Neural crest cell (in vitro differentiated cells): Measurements from ENCODE around the gene FGF1. TPM values are rescaled to one million over a fixed set of nuclear protein-coding genes. Genes with fewer than 3 reads are reported as not detected.

Experiments used
- DNase-seq: peaks from one replicate; pipeline ENCODE4 v3.0.0; 2021; ENCODE audit warnings: low read depth, mixed read lengths, low spot score
- H3K27ac Mint-ChIP-seq: one replicate; pipeline ENCODE4 v1.8.0; 2021; ENCODE audit warnings: mild to moderate bottlenecking, mixed read lengths; ENCODE audit not compliant: unreplicated experiment
- H3K27me3 Mint-ChIP-seq: 2 replicates; pipeline ENCODE4 v1.8.0; 2021; ENCODE audit warnings: low read depth, mild to moderate bottlenecking, mixed read lengths
- H3K36me3 Mint-ChIP-seq: 2 replicates; pipeline ENCODE4 v1.8.0; 2021; ENCODE audit warnings: low read depth, mild to moderate bottlenecking, mixed read lengths
- H3K4me1 Mint-ChIP-seq: 2 replicates; pipeline ENCODE4 v1.8.0; 2021; ENCODE audit warnings: mixed read lengths
- H3K4me3 Mint-ChIP-seq: one replicate; pipeline ENCODE4 v1.8.0; 2021; ENCODE audit warnings: mild to moderate bottlenecking, mixed read lengths
- H3K9me3 Mint-ChIP-seq: 2 replicates; pipeline ENCODE4 v1.8.0; 2021; ENCODE audit warnings: mixed read lengths
- CTCF ChIP-seq: fragments of 200-600 bp; sonication (generic); conservative IDR thresholded peaks from 2 replicates; pipeline ENCODE4 v1.5.0; 2021; ENCODE audit warnings: antibody characterized with exemption, mild to moderate bottlenecking
- total RNA-seq: library from RNA; stranded (reverse); gene quantifications from 2 replicates; pipeline ENCODE4 v1.2.1, GENCODE V29; 2021

The FGF1 gene
- total RNA-seq, 1 donor from 2014 or later: not detected

DNA sequence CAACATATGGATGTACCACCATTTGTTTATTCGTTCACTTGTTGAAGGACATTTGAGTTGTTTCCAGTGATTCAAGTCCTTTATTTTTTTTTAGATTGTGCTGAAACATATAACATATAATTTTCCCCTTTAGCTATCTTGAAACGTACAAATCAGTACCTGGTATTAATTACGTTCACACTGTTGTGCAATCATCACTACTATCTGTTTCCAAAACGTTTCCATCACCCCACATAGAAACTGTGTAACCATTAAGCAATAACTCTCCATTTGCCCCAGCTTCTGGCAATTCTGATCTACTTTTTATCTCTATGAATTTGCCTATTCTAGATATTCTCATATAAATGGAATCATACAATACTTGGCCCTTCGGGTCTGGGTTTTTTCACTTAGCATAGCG is 116.0 kb downstream of the FGF1 start:
- no peak for TF ChIP-seq CTCF
- Mint-ChIP-seq H3K27ac (no peak overlapping the region), H3K4me1 (peaks cover 9% of the 10 kb centered on the region), H3K9me3 (no peaks in the 10 kb centered on the region), H3K4me3 (no peak overlapping the region), H3K36me3 (no peaks in the 10 kb centered on the region), H3K27me3 (no peaks in the 10 kb centered on the region)
- DNase-seq: no peak

GRCh38 chr5:142568996-142569335 is 116.9 kb downstream of the FGF1 start:
- no peak for TF ChIP-seq CTCF
- H3K27ac Mint-ChIP-seq: no peak overlapping the region
- no peaks in the 10 kb centered on the region for H3K36me3 Mint-ChIP-seq
- H3K9me3 Mint-ChIP-seq: no peaks in the 10 kb centered on the region
- no peak overlapping the region for H3K4me3 Mint-ChIP-seq
- peaks cover 9% of the 10 kb centered on the region for H3K4me1 Mint-ChIP-seq
- no peaks in the 10 kb centered on the region for H3K27me3 Mint-ChIP-seq
- DNase-seq: no peak

- DNase-seq: no peak
Measured at GRCh38 chr5:142568283-142568995, 117.5 kb downstream of the FGF1 start.

DNA sequence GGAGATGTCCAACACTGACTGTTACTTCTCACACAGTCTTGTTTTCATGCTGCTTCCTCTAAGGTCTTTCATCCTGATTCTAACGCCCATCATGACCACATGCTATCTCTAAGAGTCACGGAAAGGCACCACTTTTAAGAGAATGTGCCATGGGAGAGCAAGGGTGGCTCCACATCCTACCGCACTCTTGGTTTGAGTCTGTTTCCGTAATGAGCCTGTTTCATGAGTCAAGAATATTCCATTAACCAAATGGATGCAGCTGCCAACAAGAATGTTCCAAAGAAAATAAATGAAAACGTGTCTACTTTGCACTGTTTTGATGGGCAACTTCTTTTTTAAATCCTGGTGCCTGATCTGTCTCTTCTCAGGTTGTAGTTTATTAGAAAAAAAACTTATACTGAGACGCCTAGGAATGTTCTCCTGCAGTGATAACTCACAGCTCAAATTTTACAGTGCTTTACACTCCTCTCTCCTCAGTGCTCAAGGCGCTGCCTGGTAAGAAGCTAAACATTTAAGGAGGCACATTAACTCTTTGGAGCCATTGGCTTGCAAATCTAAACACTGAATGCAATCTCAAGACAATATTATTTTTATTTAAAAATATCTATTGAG is 124.3 kb downstream of the FGF1 start:
- Mint-ChIP-seq H3K4me3 (no peak overlapping the region), H3K27ac (no peak overlapping the region), H3K4me1 (peaks cover 5% of the 10 kb centered on the region), H3K36me3 (peaks cover 4% of the 10 kb centered on the region), H3K27me3 (no peaks in the 10 kb centered on the region), H3K9me3 (peaks cover 2% of the 10 kb centered on the region)
- DNase-seq: no peak
- TF ChIP-seq CTCF: no peak

More at GRCh38 chr5:142568283-142568995, 117.5 kb downstream of the FGF1 start:
- no peak for TF ChIP-seq CTCF
- no peak overlapping the region for H3K27ac Mint-ChIP-seq
- H3K4me3 Mint-ChIP-seq: no peak overlapping the region
- H3K9me3 Mint-ChIP-seq: no peaks in the 10 kb centered on the region
- no peaks in the 10 kb centered on the region for H3K36me3 Mint-ChIP-seq
- H3K4me1 Mint-ChIP-seq: peaks cover 9% of the 10 kb centered on the region
- H3K27me3 Mint-ChIP-seq: no peaks in the 10 kb centered on the region

DNA sequence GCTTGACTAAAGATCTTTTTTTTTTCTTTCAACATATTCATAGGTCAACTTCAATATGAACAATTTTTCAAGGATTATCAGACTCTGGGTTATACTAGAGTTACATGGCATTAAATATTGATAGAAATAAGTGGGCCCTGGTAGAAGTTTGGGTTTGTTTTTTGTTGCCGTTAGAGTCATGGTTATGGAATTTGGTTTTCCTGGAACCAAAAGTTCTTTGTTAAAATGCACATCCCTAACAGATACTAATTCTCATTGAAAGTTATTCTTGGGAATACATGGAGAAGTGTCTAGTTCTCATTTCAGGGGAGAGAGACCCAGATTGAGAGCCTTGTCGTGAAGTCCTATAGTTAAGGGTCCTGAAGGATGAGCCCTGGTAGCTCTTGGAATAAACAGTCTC is 124.9 kb downstream of the FGF1 start:
- no peak overlapping the region for H3K4me3 Mint-ChIP-seq
- H3K36me3 Mint-ChIP-seq: peaks cover 4% of the 10 kb centered on the region
- H3K9me3 Mint-ChIP-seq: peaks cover 2% of the 10 kb centered on the region
- H3K27ac Mint-ChIP-seq: no peak overlapping the region
- H3K27me3 Mint-ChIP-seq: no peaks in the 10 kb centered on the region
- H3K4me1 Mint-ChIP-seq: peaks cover 5% of the 10 kb centered on the region
- no peak for TF ChIP-seq CTCF
- DNase-seq: no peak
